Measurements from ENCODE around the gene HSPA1B. TPM values are rescaled to one million over a fixed set of nuclear protein-coding genes. Genes with fewer than 3 reads are reported as not detected.
A peak's percentile ranks its signal among the peaks of the same experiment; 100 is the strongest.
"Not testable (repeated sequence)": the region's sequence is repeated elsewhere in the genome, so short reads cannot be mapped to it uniquely, and the experiment has no call there.

Gene HSPA1B
- total and polyA plus RNA-seq, 5 donors: 110 to 299 (median 168) TPM

GRCh38 chr6:31799781-31800180, 27.8 kb upstream of the HSPA1B start:
- H3K9me3 ChIP-seq (ENCODE audit: control insufficient read depth, low read length): no peaks in the 10 kb centered on the region
- H3K27ac ChIP-seq (ENCODE audit: low read length): no peak overlapping the region
- ATAC-seq (no peak), DNase-seq (peak in 1 of 3 donors; percentile 54)
- 75% methylated on average over 12 of the region's 12 CpGs for WGBS
- no peaks in the 10 kb centered on the region for H3K4me1 ChIP-seq (ENCODE audit: control insufficient read depth, insufficient read depth, low read length)
- H3K27me3 ChIP-seq (ENCODE audit: control insufficient read depth, insufficient read depth): no peaks in the 10 kb centered on the region
- intact Hi-C loops (cut with DNase I): no loop called here
- H3K4me3 ChIP-seq (ENCODE audit: low read length): no peak overlapping the region

GRCh38 chr6:31801031-31801927, 26.3 kb upstream of the HSPA1B start:
- ATAC-seq; H3K4me1 ChIP-seq (ENCODE audit: control insufficient read depth, insufficient read depth, low read length); H3K27ac ChIP-seq (ENCODE audit: low read length); DNase-seq; H3K27me3 ChIP-seq (ENCODE audit: control insufficient read depth, insufficient read depth); H3K4me3 ChIP-seq (ENCODE audit: low read length); intact Hi-C loops (cut with DNase I); H3K9me3 ChIP-seq (ENCODE audit: control insufficient read depth, low read length): not testable (repeated sequence)
- 96% methylated on average over 8 of the region's 8 CpGs for WGBS

GRCh38 chr6:31805939-31806469, 21.5 kb upstream of the HSPA1B start:
- no peaks in the 10 kb centered on the region for H3K9me3 ChIP-seq (ENCODE audit: control insufficient read depth, low read length)
- no peaks in the 10 kb centered on the region for H3K27me3 ChIP-seq (ENCODE audit: control insufficient read depth, insufficient read depth)
- intact Hi-C loops (cut with DNase I): no loop called here
- ATAC-seq (peak; percentile 2 to 5), DNase-seq (peak in 1 of 3 donors; percentile 20)
- H3K4me3 ChIP-seq (ENCODE audit: low read length): peak overlapping the region; percentile 55
- peak overlapping the region; percentile 78 for H3K27ac ChIP-seq (ENCODE audit: low read length)
- no peaks in the 10 kb centered on the region for H3K4me1 ChIP-seq (ENCODE audit: control insufficient read depth, insufficient read depth, low read length)
- WGBS: 14% methylated on average over 7 of the region's 7 CpGs

- intact Hi-C loops (cut with DNase I): no loop called here
- Histone ChIP-seq H3K9me3 (ENCODE audit: control insufficient read depth, low read length) (no peaks in the 10 kb centered on the region), H3K27ac (ENCODE audit: low read length) (peak within 1 kb of the TSS; percentile 78), H3K27me3 (ENCODE audit: control insufficient read depth, insufficient read depth) (no peaks in the 10 kb centered on the region), H3K4me1 (ENCODE audit: control insufficient read depth, insufficient read depth, low read length) (no peaks in the 10 kb centered on the region), H3K4me3 (ENCODE audit: low read length) (peak within 1 kb of the TSS; percentile 55)
- under 1% methylated on average over 51 of the region's 51 CpGs for WGBS
- ATAC-seq (peak; percentile 99), DNase-seq (peak; percentile 99)
These were observed 20.9 kb upstream of the HSPA1B start, which contains the start of gene LSM2 for GRCh38 chr6:31806470-31807272. Gene LSM2 (minus strand): TSS chr6:31806966. CDS start chr6:31806757, 209 bp downstream.

- intact Hi-C loops (cut with DNase I); ATAC-seq; H3K9me3 ChIP-seq (ENCODE audit: control insufficient read depth, low read length); H3K27ac ChIP-seq (ENCODE audit: low read length); H3K4me1 ChIP-seq (ENCODE audit: control insufficient read depth, insufficient read depth, low read length); H3K27me3 ChIP-seq (ENCODE audit: control insufficient read depth, insufficient read depth); H3K4me3 ChIP-seq (ENCODE audit: low read length); DNase-seq: not testable (repeated sequence)
- 92% methylated on average over 10 of the region's 10 CpGs for WGBS
These were observed 18.9 kb upstream of the HSPA1B start for GRCh38 chr6:31808599-31808998.

GRCh38 chr6:31811645-31812044, 15.9 kb upstream of the HSPA1B start:
- H3K27me3 ChIP-seq (ENCODE audit: control insufficient read depth, insufficient read depth): no peaks in the 10 kb centered on the region
- DNase-seq (no peak), ATAC-seq (no peak)
- no peak overlapping the region for H3K4me3 ChIP-seq (ENCODE audit: low read length)
- intact Hi-C loops (cut with DNase I): no loop called here
- H3K4me1 ChIP-seq (ENCODE audit: control insufficient read depth, insufficient read depth, low read length): no peaks in the 10 kb centered on the region
- WGBS: 97% methylated on average over 12 of the region's 12 CpGs
- no peaks in the 10 kb centered on the region for H3K9me3 ChIP-seq (ENCODE audit: control insufficient read depth, low read length)
- H3K27ac ChIP-seq (ENCODE audit: low read length): no peak overlapping the region

GRCh38 chr6:31813465-31813849, 14.1 kb upstream of the HSPA1B start:
- Histone ChIP-seq H3K4me1 (ENCODE audit: control insufficient read depth, insufficient read depth, low read length) (no peaks in the 10 kb centered on the region), H3K4me3 (ENCODE audit: low read length) (no peak overlapping the region), H3K27me3 (ENCODE audit: control insufficient read depth, insufficient read depth) (no peaks in the 10 kb centered on the region), H3K9me3 (ENCODE audit: control insufficient read depth, low read length) (no peaks in the 10 kb centered on the region), H3K27ac (ENCODE audit: low read length) (peak overlapping the region; percentile 98)
- ATAC-seq (no peak), DNase-seq (no peak)
- 96% methylated on average over 7 of the region's 7 CpGs for WGBS
- intact Hi-C loops (cut with DNase I): no loop called here

- intact Hi-C loops (cut with DNase I): no loop called here
- Histone ChIP-seq H3K27ac (ENCODE audit: low read length) (peak overlapping the region; percentile 97), H3K4me3 (ENCODE audit: low read length) (peak overlapping the region; percentile 92), H3K4me1 (ENCODE audit: control insufficient read depth, insufficient read depth, low read length) (no peaks in the 10 kb centered on the region), H3K27me3 (ENCODE audit: control insufficient read depth, insufficient read depth) (no peaks in the 10 kb centered on the region), H3K9me3 (ENCODE audit: control insufficient read depth, low read length) (no peaks in the 10 kb centered on the region)
- under 1% methylated on average over 13 of the region's 13 CpGs for WGBS
- DNase-seq (peak; percentile 96 to 98 (median 97)), ATAC-seq (peak; percentile 91 to 92)
These were observed 12.9 kb upstream of the HSPA1B start for GRCh38 chr6:31814677-31815024.

- ATAC-seq: peak; percentile 92 to 93
- intact Hi-C loops (cut with DNase I): no loop called here
These were observed 12.3 kb upstream of the HSPA1B start, which contains the start of the genes HSPA1A and HSPA1L for GRCh38 chr6:31815025-31815838. Gene HSPA1A (plus strand): TSS chr6:31815543. CDS start chr6:31815757, 214 bp downstream. Gene HSPA1L (minus strand): TSS chr6:31815283. CDS start chr6:31811972, 3,311 bp downstream.

More at GRCh38 chr6:31815025-31815838, 12.3 kb upstream of the HSPA1B start, which contains the start of the genes HSPA1A and HSPA1L:
- peak within 1 kb of the TSS; percentile 92 for H3K4me3 ChIP-seq (ENCODE audit: low read length)
- H3K27me3 ChIP-seq (ENCODE audit: control insufficient read depth, insufficient read depth): no peaks in the 10 kb centered on the region
- 0% methylated on average over 56 of the region's 56 CpGs for WGBS
- no peaks in the 10 kb centered on the region for H3K4me1 ChIP-seq (ENCODE audit: control insufficient read depth, insufficient read depth, low read length)
- peak within 1 kb of the TSS; percentile 98 for H3K27ac ChIP-seq (ENCODE audit: low read length)
- peak; percentile 97 to 98 (median 97) for DNase-seq
- no peaks in the 10 kb centered on the region for H3K9me3 ChIP-seq (ENCODE audit: control insufficient read depth, low read length)
